Neural cell (in vitro differentiated cells): ENCODE results near the gene DDX31. TPM values are rescaled to one million over a fixed set of nuclear protein-coding genes. Genes with fewer than 3 reads are reported as not detected.

Source experiments
- H2AFZ ChIP-seq: fragments of 200-600, 300-800 bp; sonication (generic), shearing (Covaris generic); 2 replicates; pipeline ENCODE4 v1.6.0; 2014; ENCODE audit warnings: low read depth, mild to moderate bottlenecking, antibody characterized with exemption, low read length, moderate library complexity
- H3F3A ChIP-seq: fragments of 200-600 bp; shearing (Covaris generic); 2 replicates; pipeline ENCODE4 v1.6.1; 2016; ENCODE audit warnings: mild to moderate bottlenecking, moderate library complexity, mixed read lengths, antibody characterized with exemption, low read length; ENCODE audit not compliant: insufficient read depth, poor library complexity, severe bottlenecking
- H3K27ac ChIP-seq: fragments of 200-600, 300-800 bp; sonication (generic), shearing (Covaris generic); 2 replicates; pipeline ENCODE4 v1.5.1; 2014; ENCODE audit warnings: mild to moderate bottlenecking, low read length, moderate library complexity
- H3K27me3 ChIP-seq: fragments of 300-800, 200-600 bp; sonication (generic), shearing (Covaris generic); 2 replicates; pipeline ENCODE4 v1.6.0; 2014; ENCODE audit warnings: mild to moderate bottlenecking, low read depth, low read length, moderate library complexity; ENCODE audit not compliant: insufficient read depth
- H3K36me3 ChIP-seq: fragments of 300-800, 200-600 bp; sonication (generic), shearing (Covaris generic); 2 replicates; pipeline ENCODE4 v1.5.1; 2014; ENCODE audit warnings: mild to moderate bottlenecking, antibody characterized with exemption, low read length, moderate library complexity; ENCODE audit not compliant: insufficient read depth
- H3K4me2 ChIP-seq: fragments of 300-800, 200-600 bp; sonication (generic), shearing (Covaris generic); 2 replicates; pipeline ENCODE4 v1.6.0; 2014; ENCODE audit warnings: mild to moderate bottlenecking, low read length
- H3K4me3 ChIP-seq: fragments of 300-800, 200-600 bp; sonication (generic), shearing (Covaris generic); 2 replicates; pipeline ENCODE4 v1.5.1; 2014; ENCODE audit warnings: mild to moderate bottlenecking, low read length, moderate library complexity
- H3K79me2 ChIP-seq: fragments of 200-600 bp; shearing (Covaris generic); replicated peaks from 2 replicates; pipeline ENCODE4 v1.6.0; 2014; ENCODE audit warnings: mild to moderate bottlenecking, low read length, moderate library complexity; ENCODE audit not compliant: insufficient read depth
- H3K9ac ChIP-seq: fragments of 300-800, 200-600 bp; sonication (generic), shearing (Covaris generic); 2 replicates; pipeline ENCODE4 v1.6.1; 2016; ENCODE audit warnings: mild to moderate bottlenecking, low read length, mixed read lengths
- H3K9me2 ChIP-seq: fragments of 200-600 bp; shearing (Covaris generic); 2 replicates; pipeline ENCODE4 v1.6.1; 2016; ENCODE audit warnings: mild to moderate bottlenecking, low read length, mixed read lengths; ENCODE audit not compliant: insufficient read depth
- H3K9me3 ChIP-seq: fragments of 200-600, 300-800 bp; sonication (generic), shearing (Covaris generic); 2 replicates; pipeline ENCODE4 v1.6.1; 2016; ENCODE audit warnings: mild to moderate bottlenecking, mixed run types, low read length, moderate library complexity, mixed read lengths
- H4K20me1 ChIP-seq: fragments of 200-600 bp; shearing (Covaris generic); 2 replicates; pipeline ENCODE4 v1.6.1; 2016; ENCODE audit warnings: mild to moderate bottlenecking, mixed run types; ENCODE audit not compliant: insufficient read depth
- EP300 ChIP-seq: fragments of 450-650 bp; conservative IDR thresholded peaks from 2 replicates; pipeline ENCODE4 v1.6.1; 2014; ENCODE audit warnings: antibody characterized with exemption, mild to moderate bottlenecking, moderate library complexity; ENCODE audit not compliant: poor library complexity, severe bottlenecking
- EZH2 ChIP-seq: fragments of 200-600, 300-800 bp; shearing (Covaris generic), sonication (generic); IDR thresholded peaks from 2 replicates; pipeline ENCODE4 v1.6.1; 2014; ENCODE audit warnings: antibody characterized with exemption, low read length, borderline replicate concordance, mild to moderate bottlenecking; ENCODE audit not compliant: insufficient read depth, poor library complexity, severe bottlenecking
- MXI1 ChIP-seq: fragments of 450-650 bp; conservative IDR thresholded peaks from 2 replicates; pipeline ENCODE4 v1.6.1; 2014; ENCODE audit warnings: antibody characterized with exemption, mild to moderate bottlenecking; ENCODE audit not compliant: poor library complexity, severe bottlenecking
- POLR2AphosphoS5 ChIP-seq: IDR thresholded peaks from 2 replicates; pipeline ENCODE4 v1.6.1; 2012
- RAD21 ChIP-seq: fragments of 450-650 bp; conservative IDR thresholded peaks from 2 replicates; pipeline ENCODE4 v1.6.1; 2014; ENCODE audit warnings: antibody characterized with exemption, mild to moderate bottlenecking, moderate library complexity
- SMC3 ChIP-seq: fragments of 450-650 bp; conservative IDR thresholded peaks from 2 replicates; pipeline ENCODE4 v1.6.1; 2014; ENCODE audit warnings: antibody characterized with exemption, mild to moderate bottlenecking, moderate library complexity; ENCODE audit not compliant: poor library complexity
- TAF1 ChIP-seq: IDR thresholded peaks from 2 replicates; pipeline ENCODE4 v1.6.1; 2012; ENCODE audit warnings: low read depth
- polyA plus RNA-seq: library from polyadenylated mRNA; depleted of rRNA; stranded (reverse); fragments of >200 nt; gene quantifications from 2 replicates; pipeline ENCODE4 v1.2.3, GENCODE V29; 2014
- TF ChIP-seq, protein P1 (sequence below): fragments of 450-650 bp; IDR thresholded peaks from 2 replicates; pipeline ENCODE4 v1.5.1; 2014; ENCODE audit warnings: antibody characterized with exemption, mild to moderate bottlenecking, moderate library complexity; ENCODE audit not compliant: poor library complexity, severe bottlenecking
- TF ChIP-seq, protein P2 (sequence below): IDR thresholded peaks from 2 replicates; pipeline ENCODE4 v1.6.1; 2012; ENCODE audit warnings: borderline replicate concordance

DDX31 gene
- polyA plus RNA-seq, 1 donor from 2014 or later, result 12.8 TPM

DNA sequence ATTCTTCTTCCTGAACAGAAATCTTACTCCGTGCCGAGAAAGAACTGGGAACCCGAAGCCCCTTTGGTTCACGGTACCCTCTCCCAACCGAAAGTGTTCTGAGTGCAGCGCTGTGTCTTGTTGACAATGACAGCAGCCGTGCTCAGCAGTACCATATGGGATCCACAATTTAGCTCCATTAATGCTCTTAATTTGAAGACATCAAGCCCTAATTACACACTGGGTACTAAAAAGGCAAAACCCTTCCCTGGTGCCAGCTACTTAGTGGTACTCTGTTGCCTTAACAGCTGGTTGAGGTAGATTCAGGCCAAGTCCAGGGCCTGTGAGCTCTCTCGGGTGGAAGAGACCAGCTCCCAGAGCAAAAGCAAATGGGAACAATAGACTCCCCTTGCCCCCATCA is 24.5 kb downstream of the DDX31 start:
- no peaks in the 10 kb centered on the region for H3F3A ChIP-seq
- H3K36me3 ChIP-seq, result peaks cover 6% of the 10 kb centered on the region

DNA sequence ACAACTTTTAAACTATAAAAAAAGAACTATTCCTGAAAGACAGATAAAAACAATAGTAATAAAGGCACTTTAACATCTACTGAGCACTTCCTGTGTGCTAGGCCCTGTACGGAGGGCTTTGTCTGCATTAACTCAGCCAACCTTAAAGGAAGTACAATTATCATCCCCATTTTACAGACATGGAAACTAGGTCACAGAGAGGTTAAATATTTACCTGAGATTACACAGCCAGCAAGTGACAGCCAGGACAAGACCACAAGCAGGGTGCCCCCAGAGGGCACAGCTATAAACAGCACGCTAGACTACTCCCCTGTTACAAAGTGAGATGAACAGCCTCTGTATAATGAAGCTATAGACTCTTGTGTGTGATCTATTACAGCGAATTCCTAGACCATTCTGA is 25.5 kb downstream of the DDX31 start:
- no peak overlapping the region for H2AFZ ChIP-seq
- H3K36me3 ChIP-seq, result peaks cover 6% of the 10 kb centered on the region
- no peaks in the 10 kb centered on the region for H4K20me1 ChIP-seq
- no peaks in the 10 kb centered on the region for H3F3A ChIP-seq
- no peak overlapping the region for H3K4me3 ChIP-seq
- no peak overlapping the region for H3K27ac ChIP-seq
- H3K27me3 ChIP-seq, result no peaks in the 10 kb centered on the region
- no peaks in the 10 kb centered on the region for H3K9me2 ChIP-seq
- H3K9me3 ChIP-seq, result no peaks in the 10 kb centered on the region
- no peak overlapping the region for H3K9ac ChIP-seq
- H3K79me2 ChIP-seq, result no peaks in the 10 kb centered on the region
- no peak overlapping the region for H3K4me2 ChIP-seq
- no peak for TF ChIP-seq RAD21
- TF ChIP-seq MXI1, result no peak
- TF ChIP-seq, protein P1, sequence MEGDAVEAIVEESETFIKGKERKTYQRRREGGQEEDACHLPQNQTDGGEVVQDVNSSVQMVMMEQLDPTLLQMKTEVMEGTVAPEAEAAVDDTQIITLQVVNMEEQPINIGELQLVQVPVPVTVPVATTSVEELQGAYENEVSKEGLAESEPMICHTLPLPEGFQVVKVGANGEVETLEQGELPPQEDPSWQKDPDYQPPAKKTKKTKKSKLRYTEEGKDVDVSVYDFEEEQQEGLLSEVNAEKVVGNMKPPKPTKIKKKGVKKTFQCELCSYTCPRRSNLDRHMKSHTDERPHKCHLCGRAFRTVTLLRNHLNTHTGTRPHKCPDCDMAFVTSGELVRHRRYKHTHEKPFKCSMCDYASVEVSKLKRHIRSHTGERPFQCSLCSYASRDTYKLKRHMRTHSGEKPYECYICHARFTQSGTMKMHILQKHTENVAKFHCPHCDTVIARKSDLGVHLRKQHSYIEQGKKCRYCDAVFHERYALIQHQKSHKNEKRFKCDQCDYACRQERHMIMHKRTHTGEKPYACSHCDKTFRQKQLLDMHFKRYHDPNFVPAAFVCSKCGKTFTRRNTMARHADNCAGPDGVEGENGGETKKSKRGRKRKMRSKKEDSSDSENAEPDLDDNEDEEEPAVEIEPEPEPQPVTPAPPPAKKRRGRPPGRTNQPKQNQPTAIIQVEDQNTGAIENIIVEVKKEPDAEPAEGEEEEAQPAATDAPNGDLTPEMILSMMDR, result no peak
- no peak for TF ChIP-seq SMC3
- TF ChIP-seq, protein P2, sequence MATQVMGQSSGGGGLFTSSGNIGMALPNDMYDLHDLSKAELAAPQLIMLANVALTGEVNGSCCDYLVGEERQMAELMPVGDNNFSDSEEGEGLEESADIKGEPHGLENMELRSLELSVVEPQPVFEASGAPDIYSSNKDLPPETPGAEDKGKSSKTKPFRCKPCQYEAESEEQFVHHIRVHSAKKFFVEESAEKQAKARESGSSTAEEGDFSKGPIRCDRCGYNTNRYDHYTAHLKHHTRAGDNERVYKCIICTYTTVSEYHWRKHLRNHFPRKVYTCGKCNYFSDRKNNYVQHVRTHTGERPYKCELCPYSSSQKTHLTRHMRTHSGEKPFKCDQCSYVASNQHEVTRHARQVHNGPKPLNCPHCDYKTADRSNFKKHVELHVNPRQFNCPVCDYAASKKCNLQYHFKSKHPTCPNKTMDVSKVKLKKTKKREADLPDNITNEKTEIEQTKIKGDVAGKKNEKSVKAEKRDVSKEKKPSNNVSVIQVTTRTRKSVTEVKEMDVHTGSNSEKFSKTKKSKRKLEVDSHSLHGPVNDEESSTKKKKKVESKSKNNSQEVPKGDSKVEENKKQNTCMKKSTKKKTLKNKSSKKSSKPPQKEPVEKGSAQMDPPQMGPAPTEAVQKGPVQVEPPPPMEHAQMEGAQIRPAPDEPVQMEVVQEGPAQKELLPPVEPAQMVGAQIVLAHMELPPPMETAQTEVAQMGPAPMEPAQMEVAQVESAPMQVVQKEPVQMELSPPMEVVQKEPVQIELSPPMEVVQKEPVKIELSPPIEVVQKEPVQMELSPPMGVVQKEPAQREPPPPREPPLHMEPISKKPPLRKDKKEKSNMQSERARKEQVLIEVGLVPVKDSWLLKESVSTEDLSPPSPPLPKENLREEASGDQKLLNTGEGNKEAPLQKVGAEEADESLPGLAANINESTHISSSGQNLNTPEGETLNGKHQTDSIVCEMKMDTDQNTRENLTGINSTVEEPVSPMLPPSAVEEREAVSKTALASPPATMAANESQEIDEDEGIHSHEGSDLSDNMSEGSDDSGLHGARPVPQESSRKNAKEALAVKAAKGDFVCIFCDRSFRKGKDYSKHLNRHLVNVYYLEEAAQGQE, result no peak
- TF ChIP-seq TAF1, result no peak
- TF ChIP-seq EP300, result no peak
- TF ChIP-seq POLR2AphosphoS5, result no peak

More for the DNA sequence above, 24.5 kb downstream of the DDX31 start:
- H4K20me1 ChIP-seq, result no peaks in the 10 kb centered on the region
- no peak overlapping the region for H3K27ac ChIP-seq
- no peak for TF ChIP-seq POLR2AphosphoS5
- no peak for TF ChIP-seq EP300
- TF ChIP-seq RAD21, result no peak
- TF ChIP-seq, protein P2, result no peak
- no peak for TF ChIP-seq TAF1
- no peak for TF ChIP-seq SMC3
- no peak for TF ChIP-seq EZH2
- TF ChIP-seq, protein P1, result no peak
- TF ChIP-seq MXI1, result no peak
- no peaks in the 10 kb centered on the region for H3K79me2 ChIP-seq
- H3K9ac ChIP-seq, result no peak overlapping the region
- no peaks in the 10 kb centered on the region for H3K27me3 ChIP-seq
- H3K9me2 ChIP-seq, result no peaks in the 10 kb centered on the region
- H3K9me3 ChIP-seq, result no peaks in the 10 kb centered on the region
- no peak overlapping the region for H3K4me2 ChIP-seq
- H2AFZ ChIP-seq, result no peak overlapping the region
- H3K4me3 ChIP-seq, result no peak overlapping the region
